Activated CD4-positive, alpha-beta T cell treated with anti-CD3 and anti-CD28 coated beads, Interleukin-2, Interleukin-6, amounts not matched to agents 100 ng/mL and 50 ng/mL, durations not matched to agents 16 hours and 8 hours (primary cell): ENCODE measurements around the gene KNTC1.
"Not testable (repeated sequence)": the region's sequence is repeated elsewhere in the genome, so short reads cannot be mapped to it uniquely, and the experiment has no call there.

Experiments
- DNase-seq: peaks from one replicate; pipeline ENCODE4 v3.0.0-alpha.2; 2020

The KNTC1 gene

GRCh38 chr12:122569288-122569687, 42.2 kb downstream of the KNTC1 start:
- no peak for DNase-seq

- not testable (repeated sequence) for DNase-seq
Measured at GRCh38 chr12:122570006-122570405, 43.0 kb downstream of the KNTC1 start.

- DNase-seq = no peak
Measured at GRCh38 chr12:122571821-122572220, 44.8 kb downstream of the KNTC1 start.

- DNase-seq = not testable (repeated sequence)
Measured at GRCh38 chr12:122583294-122583693, 56.2 kb downstream of the KNTC1 start.

GRCh38 chr12:122584177-122584863, 57.3 kb downstream of the KNTC1 start:
- DNase-seq = no peak

GRCh38 chr12:122590990-122591389, 63.9 kb downstream of the KNTC1 start:
- DNase-seq = no peak

GRCh38 chr12:122591966-122592365, 64.9 kb downstream of the KNTC1 start:
- DNase-seq = not testable (repeated sequence)

- DNase-seq = not testable (repeated sequence)
Measured at GRCh38 chr12:122592543-122592942, 65.5 kb downstream of the KNTC1 start.

GRCh38 chr12:122593910-122594309, 66.9 kb downstream of the KNTC1 start:
- peak; percentile 68 for DNase-seq

- DNase-seq = no peak
Measured at GRCh38 chr12:122596838-122597237, 69.8 kb downstream of the KNTC1 start.

- DNase-seq = no peak
Measured at GRCh38 chr12:122602456-122602855, 75.4 kb downstream of the KNTC1 start.

GRCh38 chr12:122604993-122605392, 77.9 kb downstream of the KNTC1 start:
- no peak for DNase-seq

GRCh38 chr12:122609732-122610131, 82.7 kb downstream of the KNTC1 start:
- no peak for DNase-seq

GRCh38 chr12:122610207-122610606, 83.2 kb downstream of the KNTC1 start:
- DNase-seq = no peak

GRCh38 chr12:122610911-122611310, 83.9 kb downstream of the KNTC1 start:
- DNase-seq = no peak

- no peak for DNase-seq
Measured at GRCh38 chr12:122614839-122615238, 87.8 kb downstream of the KNTC1 start.

- no peak for DNase-seq
Measured at GRCh38 chr12:122615780-122616179, 88.7 kb downstream of the KNTC1 start.

- no peak for DNase-seq
Measured at GRCh38 chr12:122635471-122635870, 108.4 kb downstream of the KNTC1 start.

- no peak for DNase-seq
Measured at GRCh38 chr12:122643207-122643805, 116.3 kb downstream of the KNTC1 start.

GRCh38 chr12:122646517-122647217, 119.6 kb downstream of the KNTC1 start:
- DNase-seq = peak; percentile 87

- DNase-seq = no peak
Measured at GRCh38 chr12:122651520-122652224, 124.6 kb downstream of the KNTC1 start.

GRCh38 chr12:122653291-122653690, 126.2 kb downstream of the KNTC1 start:
- DNase-seq = not testable (repeated sequence)

GRCh38 chr12:122656298-122656697, 129.2 kb downstream of the KNTC1 start:
- DNase-seq = no peak
